ENCODE measurements around the gene NR1H4. TPM values are rescaled to one million over a fixed set of nuclear protein-coding genes. Genes with fewer than 3 reads are reported as not detected.

The NR1H4 gene
- total and polyA plus RNA-seq, 2 of the 8 experiments (the other 6 are each of a cell fraction or from before 2014, with no cell fraction given) = not detected

DNA sequence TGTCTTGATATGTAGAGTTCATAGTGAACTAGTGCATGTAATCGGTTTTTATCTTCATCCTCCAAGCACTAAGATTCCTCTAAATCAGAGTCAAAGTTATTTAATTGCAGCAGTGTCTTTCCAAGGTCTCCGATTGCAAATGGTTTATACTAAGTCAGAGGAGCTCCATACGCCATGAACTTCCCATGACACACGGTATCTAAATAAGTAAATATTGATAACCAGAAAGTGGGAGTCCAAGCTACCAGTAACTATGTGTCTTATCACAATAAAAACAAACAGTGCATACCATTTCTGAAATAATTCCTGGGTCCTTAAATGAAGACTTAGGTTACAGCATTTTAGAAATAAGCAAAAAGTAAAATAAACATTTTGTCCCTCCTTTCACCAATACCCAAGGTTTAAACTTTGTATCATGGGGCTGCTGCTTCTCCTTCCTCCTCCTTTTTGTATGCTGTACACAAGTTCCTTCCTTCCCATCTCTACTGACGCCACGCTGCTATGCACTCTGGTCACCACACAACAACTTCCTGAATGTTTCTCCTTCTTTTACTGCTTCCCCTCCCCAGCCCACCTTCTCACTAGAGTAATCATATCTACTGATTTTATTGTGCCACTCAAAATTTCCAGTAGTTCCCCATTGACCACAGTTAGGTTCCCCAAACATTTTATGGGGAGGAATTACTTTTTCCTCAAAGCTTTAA, 10.7 kb downstream of the NR1H4 start:
- no peak overlapping the region for H4K8ac ChIP-seq (ENCODE audit: extremely low read depth, insufficient read depth, low read length)
- H3K79me1 ChIP-seq (ENCODE audit: low read depth, low read length) = no peaks in the 10 kb centered on the region
- ChIA-PET CTCF (ENCODE audit: partially characterized antibody) (interaction anchor here (1.2 kb wide), 1 partner anchor 35 kb away, joined by 4 read pairs; no protein-coding TSS in a partner anchor), POLR2A (ENCODE audit: partially characterized antibody) (no interaction called here)
- H3K56ac ChIP-seq (replicated peaks; ENCODE audit: insufficient read length, low read depth, low read length) = no peak overlapping the region
- H3K14ac ChIP-seq (ENCODE audit: insufficient read length) = no peak overlapping the region
- no peaks in the 10 kb centered on the region for H3K36me3 ChIP-seq (ENCODE audit: control insufficient read depth in 2 of 4, insufficient read depth in 4 of 4, low read length in 3 of 4)
- no peak overlapping the region for H3K4ac ChIP-seq (replicated peaks; ENCODE audit: insufficient read length, low read depth, low read length)
- H2BK15ac ChIP-seq (ENCODE audit: low read length) = no peak overlapping the region
- H3K9ac ChIP-seq (replicated peaks in 1 of 4; ENCODE audit: extremely low read depth in 1 of 4, low read depth in 3 of 4, low read length in 3 of 4) = no peak overlapping the region
- H3K9me3 ChIP-seq (ENCODE audit: insufficient read depth in 2 of 2, low read depth in 1 of 2, low read length in 1 of 2) = no peaks in the 10 kb centered on the region
- H2BK20ac ChIP-seq (ENCODE audit: low read length) = no peak overlapping the region
- no peaks in the 10 kb centered on the region for H4K20me1 ChIP-seq (replicated peaks in 1 of 2; ENCODE audit: control insufficient read depth in 1 of 2, insufficient read depth in 2 of 2, low read length in 2 of 2)
- H2AK5ac ChIP-seq (ENCODE audit: low read depth, low read length) = no peak overlapping the region
- no peak overlapping the region for H2BK120ac ChIP-seq (replicated peaks; ENCODE audit: low read depth, low read length)
- no peak overlapping the region for H3K18ac ChIP-seq (ENCODE audit: extremely low read depth, low read length)
- no peak overlapping the region for H3K27ac ChIP-seq (ENCODE audit: low read depth, low read length)
- H3K4me3 ChIP-seq (ENCODE audit: extremely low read depth in 1 of 4, insufficient read depth in 2 of 4, low read depth in 3 of 4, low read length in 4 of 4) = no peak overlapping the region
- 89% methylated on average over 6 of the region's 6 CpGs; no CpG with 5 or more reads in 1 of the 2 experiments for WGBS, 2 experiments (ENCODE audit: extremely low coverage in 1 of 2, insufficient coverage in 1 of 2, insufficient read length in 1 of 2, insufficient replicate concordance in 2 of 2, low coverage in 1 of 2, low lambda C conversion rate in 2 of 2, missing lambda C conversion rate in 1 of 2)
- no peaks in the 10 kb centered on the region for H3K23me2 ChIP-seq (ENCODE audit: low read depth, low read length)
- no peak overlapping the region for H2BK12ac ChIP-seq (ENCODE audit: low read depth, low read length)
- H4K5ac ChIP-seq (ENCODE audit: insufficient read length, low read depth, low read length) = no peak overlapping the region
- H3K4me1 ChIP-seq (replicated peaks in 1 of 4; ENCODE audit: control insufficient read depth in 3 of 4, insufficient read depth in 4 of 4, low read length in 3 of 4) = peaks cover 0 to 3% (median 0%) of the 10 kb centered on the region in 4 experiments; a peak in 1 of 7 replicates
- H3K4me2 ChIP-seq (ENCODE audit: insufficient read depth in 1 of 2, low read depth in 2 of 2, low read length in 2 of 2) = no peak overlapping the region
- no peak overlapping the region for H3K23ac ChIP-seq (ENCODE audit: insufficient read length)
- FAIRE-seq = no peak
- TF ChIP-seq SIX5 (IDR thresholded peaks at IDR 0.05; ENCODE audit: low read depth, low read length) (no peak), ASH2L (IDR thresholded peaks at IDR 0.05; ENCODE audit: low read length) (no peak), SRF (IDR thresholded peaks at IDR 0.05; ENCODE audit: low read depth, low read length) (no peak), RFX5 (IDR thresholded peaks at IDR 0.05; ENCODE audit: borderline replicate concordance, low read depth, low read length) (no peak), JUN (IDR thresholded peaks at IDR 0.05; ENCODE audit: low read depth, low read length) (no peak), CBX8 (IDR thresholded peaks at IDR 0.05; ENCODE audit: borderline replicate concordance, low read depth, low read length) (no peak), SUZ12 (IDR thresholded peaks at IDR 0.05; ENCODE audit: low read length) (no peak), BCL11A (IDR thresholded peaks at IDR 0.05; ENCODE audit: low read depth in 2 of 2, low read length in 2 of 2) (no peak), KDM4A (IDR thresholded peaks at IDR 0.05; ENCODE audit: low read depth, low read length, severe bottlenecking) (no peak)
- TF ChIP-seq, protein P1, sequence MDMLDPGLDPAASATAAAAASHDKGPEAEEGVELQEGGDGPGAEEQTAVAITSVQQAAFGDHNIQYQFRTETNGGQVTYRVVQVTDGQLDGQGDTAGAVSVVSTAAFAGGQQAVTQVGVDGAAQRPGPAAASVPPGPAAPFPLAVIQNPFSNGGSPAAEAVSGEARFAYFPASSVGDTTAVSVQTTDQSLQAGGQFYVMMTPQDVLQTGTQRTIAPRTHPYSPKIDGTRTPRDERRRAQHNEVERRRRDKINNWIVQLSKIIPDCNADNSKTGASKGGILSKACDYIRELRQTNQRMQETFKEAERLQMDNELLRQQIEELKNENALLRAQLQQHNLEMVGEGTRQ (IDR thresholded peaks at IDR 0.05; ENCODE audit: low read length) = no peak
- TF ChIP-seq, protein P2, sequence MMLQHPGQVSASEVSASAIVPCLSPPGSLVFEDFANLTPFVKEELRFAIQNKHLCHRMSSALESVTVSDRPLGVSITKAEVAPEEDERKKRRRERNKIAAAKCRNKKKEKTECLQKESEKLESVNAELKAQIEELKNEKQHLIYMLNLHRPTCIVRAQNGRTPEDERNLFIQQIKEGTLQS (IDR thresholded peaks at IDR 0.05; ENCODE audit: insufficient read depth, low read depth, low read length) = no peak
- no peak for DNase-seq (ENCODE audit: low read depth in 1 of 2, low spot score in 2 of 2)
- H3K79me2 ChIP-seq (ENCODE audit: control insufficient read depth in 1 of 2, insufficient read depth in 2 of 2, low read length in 2 of 2) = no peaks in the 10 kb centered on the region
- no peak overlapping the region for H4K91ac ChIP-seq (replicated peaks; ENCODE audit: insufficient read length, low read length)
- H3K27me3 ChIP-seq (replicated peaks in 1 of 4; ENCODE audit: control insufficient read depth in 3 of 4, extremely low read depth in 1 of 4, insufficient read depth in 3 of 4, low read length in 3 of 4) = no peaks in the 10 kb centered on the region
- no peak overlapping the region for H2BK5ac ChIP-seq (ENCODE audit: low read depth, low read length)
- no peak overlapping the region for H2AFZ ChIP-seq (ENCODE audit: low read length)

Data from H1 (cell line).